Fibroblast of villous mesenchyme (primary cell): ENCODE data around the gene GIMAP5. TPM values are rescaled to one million over a fixed set of nuclear protein-coding genes. Genes with fewer than 3 reads are reported as not detected.

ENCODE experiments used
- DNase-seq: peaks from one replicate; pipeline ENCODE4 v3.0.0-alpha.2; 2010; ENCODE audit warnings: low read depth
- H3K4me3 ChIP-seq: 2 replicates; pipeline ENCODE4 v1.5.1; 2011; ENCODE audit warnings: low read depth, mild to moderate bottlenecking, low read length
- total RNA-seq: library from RNA; depleted of rRNA; stranded (reverse); fragments of >200 nt; gene quantifications from 2 replicates; pipeline ENCODE4 v1.2.3, GENCODE V29; 2012
- TF ChIP-seq, protein P1 (sequence below): IDR thresholded peaks from 2 replicates; pipeline ENCODE4 v1.5.1; 2012; ENCODE audit warnings: low read depth, mild to moderate bottlenecking, low read length; ENCODE audit not compliant: insufficient read depth

GIMAP5 gene
- total RNA-seq, 1 donor, result not detected

DNA sequence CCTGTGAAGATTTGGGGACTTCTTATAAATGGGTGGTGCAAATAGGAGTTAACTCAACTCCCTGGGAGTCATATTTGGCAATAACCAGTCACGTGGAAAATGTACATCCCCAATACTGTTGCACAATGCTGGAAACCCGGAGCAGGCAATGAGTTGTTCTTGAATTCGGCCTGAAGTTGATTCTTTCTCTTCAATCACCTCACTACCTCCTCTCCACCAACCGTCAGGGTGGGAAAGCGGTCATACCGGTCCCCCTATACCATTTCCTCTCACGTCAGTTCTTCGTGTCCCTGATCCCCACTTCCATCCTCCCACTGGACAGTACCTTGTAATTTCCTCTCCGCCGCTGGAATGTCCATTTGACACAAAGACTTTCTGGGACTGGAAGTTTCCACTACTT lies 2.8 kb downstream of the GIMAP5 start:
- TF ChIP-seq, protein P1, sequence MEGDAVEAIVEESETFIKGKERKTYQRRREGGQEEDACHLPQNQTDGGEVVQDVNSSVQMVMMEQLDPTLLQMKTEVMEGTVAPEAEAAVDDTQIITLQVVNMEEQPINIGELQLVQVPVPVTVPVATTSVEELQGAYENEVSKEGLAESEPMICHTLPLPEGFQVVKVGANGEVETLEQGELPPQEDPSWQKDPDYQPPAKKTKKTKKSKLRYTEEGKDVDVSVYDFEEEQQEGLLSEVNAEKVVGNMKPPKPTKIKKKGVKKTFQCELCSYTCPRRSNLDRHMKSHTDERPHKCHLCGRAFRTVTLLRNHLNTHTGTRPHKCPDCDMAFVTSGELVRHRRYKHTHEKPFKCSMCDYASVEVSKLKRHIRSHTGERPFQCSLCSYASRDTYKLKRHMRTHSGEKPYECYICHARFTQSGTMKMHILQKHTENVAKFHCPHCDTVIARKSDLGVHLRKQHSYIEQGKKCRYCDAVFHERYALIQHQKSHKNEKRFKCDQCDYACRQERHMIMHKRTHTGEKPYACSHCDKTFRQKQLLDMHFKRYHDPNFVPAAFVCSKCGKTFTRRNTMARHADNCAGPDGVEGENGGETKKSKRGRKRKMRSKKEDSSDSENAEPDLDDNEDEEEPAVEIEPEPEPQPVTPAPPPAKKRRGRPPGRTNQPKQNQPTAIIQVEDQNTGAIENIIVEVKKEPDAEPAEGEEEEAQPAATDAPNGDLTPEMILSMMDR, result no peak
- DNase-seq, result no peak
- H3K4me3 ChIP-seq, result no peak overlapping the region

DNA sequence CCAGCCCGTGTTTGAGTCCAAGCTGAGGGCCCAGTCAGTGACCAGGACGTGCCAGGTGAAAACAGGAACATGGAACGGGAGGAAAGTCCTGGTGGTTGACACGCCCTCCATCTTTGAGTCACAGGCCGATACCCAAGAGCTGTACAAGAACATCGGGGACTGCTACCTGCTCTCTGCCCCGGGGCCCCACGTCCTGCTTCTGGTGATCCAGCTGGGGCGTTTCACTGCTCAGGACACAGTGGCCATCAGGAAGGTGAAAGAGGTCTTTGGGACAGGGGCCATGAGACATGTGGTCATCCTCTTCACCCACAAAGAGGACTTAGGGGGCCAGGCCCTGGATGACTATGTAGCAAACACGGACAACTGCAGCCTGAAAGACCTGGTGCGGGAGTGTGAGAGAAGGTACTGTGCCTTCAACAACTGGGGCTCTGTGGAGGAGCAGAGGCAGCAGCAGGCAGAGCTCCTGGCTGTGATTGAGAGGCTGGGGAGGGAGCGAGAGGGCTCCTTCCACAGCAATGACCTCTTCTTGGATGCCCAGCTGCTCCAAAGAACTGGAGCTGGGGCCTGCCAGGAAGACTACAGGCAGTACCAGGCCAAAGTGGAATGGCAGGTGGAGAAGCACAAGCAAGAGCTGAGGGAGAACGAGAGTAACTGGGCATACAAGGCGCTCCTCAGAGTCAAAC lies 5.2 kb downstream of the GIMAP5 start:
- TF ChIP-seq, protein P1, result no peak
- no peak overlapping the region for H3K4me3 ChIP-seq
- no peak for DNase-seq

DNA sequence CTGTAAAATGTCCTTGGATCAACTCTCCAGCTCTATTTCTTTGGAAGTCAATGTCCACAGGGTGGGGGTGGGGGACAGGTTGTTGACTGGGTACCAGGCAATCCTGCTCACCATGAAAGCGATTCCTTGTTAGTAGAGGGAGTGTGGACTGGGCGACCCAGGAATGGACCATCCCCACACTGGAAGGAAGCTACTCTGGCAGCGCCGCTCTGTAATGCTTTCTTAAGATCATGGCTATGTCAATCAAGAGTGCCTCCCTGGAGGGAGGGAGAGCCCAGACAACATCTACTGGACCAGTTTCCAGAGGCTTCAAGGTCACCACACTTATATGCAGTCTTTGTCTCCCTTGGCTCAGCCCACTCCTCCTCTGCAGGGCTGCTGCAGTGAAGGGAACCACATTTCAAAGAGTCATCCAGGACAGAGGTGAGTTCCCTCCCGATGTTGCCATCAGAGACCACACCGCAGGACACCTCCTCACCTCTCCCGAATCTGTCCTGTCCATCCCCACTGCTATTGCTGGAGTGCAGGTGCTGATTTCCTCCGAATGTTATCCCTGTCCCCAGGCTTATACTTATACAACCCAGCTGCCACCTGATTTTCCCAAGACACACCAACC lies 6.9 kb downstream of the GIMAP5 start:
- no peak overlapping the region for H3K4me3 ChIP-seq
- TF ChIP-seq, protein P1, result no peak
- no peak for DNase-seq

DNA sequence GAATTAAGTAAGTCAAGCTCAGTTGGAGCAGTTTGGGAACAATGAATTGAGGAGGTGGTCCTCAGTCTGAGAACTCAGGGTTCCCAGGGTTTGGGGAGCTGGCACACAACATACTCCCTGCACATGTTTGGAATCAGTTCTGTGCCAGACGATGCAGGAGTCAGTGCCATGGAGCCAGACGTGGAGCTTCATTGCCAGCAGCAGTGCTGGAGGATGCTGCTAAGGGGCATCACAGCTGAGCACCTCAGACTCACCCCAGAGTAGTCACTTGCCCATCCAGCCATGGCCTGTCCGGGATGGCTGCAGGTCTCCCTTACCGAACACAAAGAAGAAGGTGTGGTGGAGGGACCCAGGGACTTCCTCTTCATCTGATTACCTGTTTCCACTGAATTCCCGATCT lies 7.9 kb downstream of the GIMAP5 start:
- no peak overlapping the region for H3K4me3 ChIP-seq
- TF ChIP-seq, protein P1, result no peak
- no peak for DNase-seq

DNA sequence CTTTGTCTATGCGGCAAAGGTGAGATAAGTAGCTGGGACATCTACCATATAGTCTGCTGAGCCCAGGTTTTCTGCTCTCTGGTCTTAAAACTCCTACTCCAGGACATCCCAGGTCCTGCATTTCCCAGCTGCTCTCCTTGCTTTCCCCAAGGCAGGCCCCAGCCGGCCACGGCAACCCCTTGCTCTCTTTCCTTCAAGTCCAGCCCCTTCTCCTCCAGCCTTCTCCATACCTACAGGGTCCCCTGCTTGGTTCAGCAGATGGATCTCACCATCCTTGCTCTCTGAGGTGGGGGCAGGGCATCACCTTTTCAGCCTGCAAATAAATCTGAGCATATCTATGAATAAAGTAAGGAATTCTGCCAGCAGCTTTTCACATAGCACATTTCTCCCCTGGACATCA lies 8.7 kb downstream of the GIMAP5 start:
- no peak for DNase-seq
- TF ChIP-seq, protein P1, result no peak

DNA sequence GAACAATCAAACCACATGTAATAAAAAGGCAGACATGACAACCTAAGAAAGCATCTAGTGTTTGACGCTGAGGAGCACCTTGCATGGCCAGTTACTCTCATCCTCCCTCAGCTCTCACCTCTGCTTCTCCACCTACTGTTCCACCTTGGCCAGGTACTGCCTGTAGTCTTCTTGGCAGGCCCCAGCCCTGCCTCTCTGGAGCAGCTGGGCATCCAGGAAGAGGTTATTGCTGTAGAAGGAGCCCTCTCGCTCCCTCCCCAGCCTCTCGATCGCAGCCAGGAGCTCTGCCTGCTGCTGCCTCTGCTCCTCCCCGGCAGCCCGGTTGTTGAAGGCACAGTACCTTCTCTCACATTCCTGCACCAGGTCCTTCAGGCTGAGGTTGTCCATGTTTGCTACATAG lies 9.7 kb downstream of the GIMAP5 start:
- no peak overlapping the region for H3K4me3 ChIP-seq
- DNase-seq, result no peak
- TF ChIP-seq, protein P1, result no peak

More for the DNA sequence above, 8.7 kb downstream of the GIMAP5 start:
- no peak overlapping the region for H3K4me3 ChIP-seq

DNA sequence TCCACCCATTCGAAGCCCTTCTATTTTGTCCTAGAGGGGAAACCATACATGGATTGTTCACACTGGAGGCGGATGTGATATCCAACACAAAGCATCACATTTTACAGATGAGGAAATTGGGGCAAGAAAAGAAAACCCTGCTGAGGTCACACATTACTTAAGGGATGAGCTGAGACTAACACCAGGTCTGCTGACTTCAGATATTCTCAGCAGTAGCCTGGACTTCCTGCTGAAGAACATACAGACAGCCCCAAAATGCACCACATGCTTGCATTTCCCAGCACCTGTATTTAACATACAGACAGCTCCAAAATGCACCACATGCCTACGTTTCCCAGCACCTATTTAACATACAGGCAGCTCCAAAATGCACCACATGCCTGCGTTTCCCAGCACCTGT lies 11.2 kb downstream of the GIMAP5 start:
- no peak for DNase-seq
- TF ChIP-seq, protein P1, result no peak
- no peak overlapping the region for H3K4me3 ChIP-seq
